Measurements from ENCODE around the gene FBXL16. TPM values are rescaled to one million over a fixed set of nuclear protein-coding genes. Genes with fewer than 3 reads are reported as not detected.

FBXL16 gene
- polyA plus RNA-seq, 1 experiment, result 0.11 TPM

- Histone ChIP-seq H3K27ac (ENCODE audit: low read depth, low read length) (no peak overlapping the region), H3K4me3 (ENCODE audit: low read depth, low read length) (no peak overlapping the region), H3K27me3 (ENCODE audit: control insufficient read depth, insufficient read depth, low read length) (no peaks in the 10 kb centered on the region), H3K9me3 (ENCODE audit: control insufficient read depth, insufficient read depth, low read length) (no peaks in the 10 kb centered on the region; the same call in 1 of the 2 replicates)
- no peak for TF ChIP-seq CTCF (IDR thresholded peaks at IDR 0.05; ENCODE audit: low read depth, low read length)
- ChIA-PET CTCF (interaction anchor here (1.4 kb wide), 1 partner anchor 10 kb away, joined by 5 read pairs; no protein-coding TSS in a partner anchor), POLR2A (interaction anchor here (1.4 kb wide), 1 partner anchor 14 kb away, joined by 6 read pairs; no protein-coding TSS in a partner anchor)
- DNase-seq (ENCODE audit: low read depth, low spot score), result no peak
These were observed 20.5 kb upstream of the FBXL16 start for GRCh38 chr16:726188-726437.

GRCh38 chr16:725463-726187 is 20.0 kb upstream of the FBXL16 start:
- no peaks in the 10 kb centered on the region for H3K27me3 ChIP-seq (ENCODE audit: control insufficient read depth, insufficient read depth, low read length)
- H3K4me3 ChIP-seq (ENCODE audit: low read depth, low read length), result no peak overlapping the region
- CTCF ChIA-PET, result interaction anchor here (1.4 kb wide), 1 partner anchor 9 kb away, joined by 5 read pairs; no protein-coding TSS in a partner anchor
- TF ChIP-seq CTCF (IDR thresholded peaks at IDR 0.05; ENCODE audit: low read depth, low read length), result no peak
- POLR2A ChIA-PET, result interaction anchor here (1.4 kb wide), 1 partner anchor 13 kb away, joined by 6 read pairs; no protein-coding TSS in a partner anchor
- H3K27ac ChIP-seq (ENCODE audit: low read depth, low read length), result no peak overlapping the region
- DNase-seq (ENCODE audit: low read depth, low spot score), result no peak
- H3K9me3 ChIP-seq (ENCODE audit: control insufficient read depth, insufficient read depth, low read length), result no peaks in the 10 kb centered on the region; the same call in 1 of the 2 replicates

GRCh38 chr16:725041-725376 is 19.4 kb upstream of the FBXL16 start:
- ChIA-PET POLR2A (interaction anchor here (0.9 kb wide), 1 partner anchor 34 kb away, joined by 5 read pairs; no protein-coding TSS in a partner anchor), CTCF (interaction anchor here (1.4 kb wide), 1 partner anchor 9 kb away, joined by 5 read pairs; no protein-coding TSS in a partner anchor)
- no peak overlapping the region for H3K4me3 ChIP-seq (ENCODE audit: low read depth, low read length)

GRCh38 chr16:724188-725040 is 18.8 kb upstream of the FBXL16 start:
- DNase-seq (ENCODE audit: low read depth, low spot score), result no peak
- ChIA-PET CTCF (interaction anchor here (0.6 to 1.4 kb wide), 3 partner anchors 8 to 489 kb away, joined by 3 to 5 read pairs (median 5); no protein-coding TSS in a partner anchor), POLR2A (interaction anchor here (0.9 kb wide), 1 partner anchor 34 kb away, joined by 5 read pairs; no protein-coding TSS in a partner anchor)
- Histone ChIP-seq H3K4me3 (ENCODE audit: low read depth, low read length) (no peak overlapping the region), H3K27me3 (ENCODE audit: control insufficient read depth, insufficient read depth, low read length) (no peaks in the 10 kb centered on the region), H3K9me3 (ENCODE audit: control insufficient read depth, insufficient read depth, low read length) (no peaks in the 10 kb centered on the region; the same call in 1 of the 2 replicates), H3K27ac (ENCODE audit: low read depth, low read length) (no peak overlapping the region)
- TF ChIP-seq CTCF (IDR thresholded peaks at IDR 0.05; ENCODE audit: low read depth, low read length), result no peak

More at GRCh38 chr16:725041-725376, 19.4 kb upstream of the FBXL16 start:
- no peak overlapping the region for H3K27ac ChIP-seq (ENCODE audit: low read depth, low read length)
- no peaks in the 10 kb centered on the region for H3K27me3 ChIP-seq (ENCODE audit: control insufficient read depth, insufficient read depth, low read length)
- no peak for TF ChIP-seq CTCF (IDR thresholded peaks at IDR 0.05; ENCODE audit: low read depth, low read length)
- H3K9me3 ChIP-seq (ENCODE audit: control insufficient read depth, insufficient read depth, low read length), result no peaks in the 10 kb centered on the region; the same call in 1 of the 2 replicates
- no peak for DNase-seq (ENCODE audit: low read depth, low spot score)
